Thoracic aorta (tissue), 2 donors: Measurements from ENCODE around the gene MTM1. TPM values are rescaled to one million over a fixed set of nuclear protein-coding genes. Genes with fewer than 3 reads are reported as not detected.

Experiments used
- ATAC-seq: fragments of 150-250 bp; one replicate; pipeline ENCODE4 v1.8.0; 2017; ENCODE audit warnings: low read depth; ENCODE audit not compliant: insufficient number of reproducible peaks, low FRiP score
- DNase-seq: peaks from one replicate; pipeline ENCODE4 v3.0.0-alpha.2; 2020; ENCODE audit warnings: low spot score
- H3K27ac ChIP-seq, 2 donors: fragments of 200-600 bp; sonication (generic); 1 replicate in 1 of 2; 2 replicates in 1 of 2; pipeline ENCODE4 v1.5.1; 2016; ENCODE audit warnings: mild to moderate bottlenecking in 2 of 2, moderate library complexity in 2 of 2
- H3K27me3 ChIP-seq: fragments of 200-600 bp; sonication (generic); replicated peaks from 2 replicates; pipeline ENCODE4 v1.6.0; 2016; ENCODE audit warnings: mild to moderate bottlenecking; ENCODE audit not compliant: insufficient read depth
- H3K36me3 ChIP-seq: fragments of 200-600 bp; sonication (generic); one replicate; pipeline ENCODE4 v1.5.1; 2016
- H3K4me1 ChIP-seq, 2 donors: fragments of 200-600 bp; sonication (generic); 1 replicate in 1 of 2; 2 replicates in 1 of 2; pipeline versions ENCODE4 v1.5.1 to v1.6.0; 2016; ENCODE audit warnings: low read depth in 2 of 2, mild to moderate bottlenecking in 1 of 2; ENCODE audit not compliant: control insufficient read depth in 1 of 2
- H3K4me3 ChIP-seq: fragments of 200-600 bp; sonication (generic); 2 replicates; pipeline ENCODE4 v1.5.1; 2016; ENCODE audit warnings: mild to moderate bottlenecking
- H3K9me3 ChIP-seq: fragments of 200-600 bp; sonication (generic); 2 replicates; pipeline ENCODE4 v1.5.1; 2016
- CTCF ChIP-seq: fragments of 200-600 bp; sonication (generic); IDR thresholded peaks from one replicate; pipeline ENCODE4 v1.5.1; 2019; ENCODE audit warnings: antibody characterized with exemption
- total RNA-seq, 2 donors: library from RNA; depleted of rRNA; stranded (reverse); fragments of >200 nt; gene quantifications; one replicate each; pipeline versions ENCODE4 v1.1.0 to v1.2.3, GENCODE V29; 2016

MTM1 gene
- total RNA-seq, 2 donors from 2014 or later, result 18.8 to 21.4 TPM

DNA sequence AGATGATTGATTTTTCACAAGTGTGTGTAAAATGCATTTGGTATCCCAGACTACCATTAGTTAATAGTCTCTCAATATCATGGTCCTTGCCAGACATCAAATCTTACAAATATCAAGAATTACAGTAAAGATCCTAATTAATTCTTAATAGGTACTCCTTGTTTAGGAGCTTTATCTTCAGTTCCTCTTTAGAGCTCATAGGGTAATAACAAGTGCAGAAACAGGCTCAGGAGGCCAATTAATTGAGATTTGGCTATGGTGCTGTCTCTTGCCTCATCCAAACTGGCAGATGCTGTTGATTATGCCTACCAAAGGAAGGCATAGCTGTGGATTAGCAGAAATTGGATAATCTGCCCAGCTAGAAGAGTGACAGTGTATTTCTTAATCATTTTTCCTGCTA, 131.7 kb downstream of the MTM1 start:
- ATAC-seq, result no peak
- no peak overlapping the region for H3K4me3 ChIP-seq
- H3K27ac ChIP-seq, result no peak overlapping the region
- no peaks in the 10 kb centered on the region for H3K9me3 ChIP-seq
- DNase-seq, result no peak
- H3K27me3 ChIP-seq, result no peaks in the 10 kb centered on the region
- H3K4me1 ChIP-seq, result peaks cover 0 to 23% of the 10 kb centered on the region in 2 donors
- TF ChIP-seq CTCF, result no peak
- no peaks in the 10 kb centered on the region for H3K36me3 ChIP-seq

DNA sequence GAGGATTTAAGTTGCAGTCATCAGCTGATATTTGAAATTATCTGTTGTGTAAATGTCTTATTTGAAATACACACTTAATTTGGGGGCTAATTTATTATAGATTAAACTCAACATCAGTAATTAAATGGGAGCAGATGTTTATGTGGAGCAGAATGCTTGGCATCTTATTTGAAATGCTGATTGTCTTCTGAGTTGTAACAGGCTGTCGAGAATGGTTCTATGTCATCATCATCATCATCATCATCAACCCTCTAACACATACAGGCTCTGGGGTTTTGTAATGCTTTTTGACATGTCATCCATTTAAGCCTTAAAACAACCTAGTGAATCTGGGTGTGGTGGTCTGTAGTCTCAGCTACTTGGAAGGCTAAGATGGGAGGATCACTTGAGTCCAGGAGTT, 133.0 kb downstream of the MTM1 start:
- no peak for ATAC-seq
- H3K4me1 ChIP-seq, result peaks cover 0 to 21% of the 10 kb centered on the region in 2 donors

DNA sequence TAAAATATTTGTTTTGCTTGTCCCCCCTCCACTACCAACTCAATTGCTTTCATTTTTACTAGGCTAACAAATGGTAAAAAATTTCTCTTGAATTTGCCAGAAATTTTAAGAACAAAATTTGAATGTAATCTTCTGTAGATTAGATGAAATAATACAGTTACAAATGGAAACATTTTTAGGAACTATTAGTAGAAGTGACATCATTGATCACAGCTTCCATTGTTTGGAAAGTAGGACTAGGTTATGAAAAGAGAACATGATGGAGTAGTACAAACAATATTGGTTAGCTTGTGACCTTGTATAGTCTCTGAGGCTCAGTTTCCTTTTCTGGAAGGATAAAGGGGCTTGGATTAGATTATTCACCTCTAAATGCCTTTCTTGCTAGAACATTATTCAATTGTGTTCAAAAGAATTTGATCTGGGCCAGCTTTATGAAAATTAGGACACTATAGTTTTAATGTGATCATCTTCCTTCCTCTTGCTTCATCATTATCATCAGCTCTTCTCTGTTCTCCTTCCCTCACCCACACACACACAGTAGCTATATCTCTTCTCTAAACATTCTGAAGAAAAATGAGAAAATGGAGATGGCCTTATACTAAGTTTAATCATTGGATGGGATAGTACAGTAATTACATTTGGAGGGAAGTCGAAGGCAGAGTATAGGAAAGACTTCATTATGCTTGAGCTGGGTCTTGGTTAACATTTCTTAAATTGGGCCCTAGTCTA, 134.7 kb downstream of the MTM1 start:
- H3K4me1 ChIP-seq, result peaks cover 0 to 21% of the 10 kb centered on the region in 2 donors
- TF ChIP-seq CTCF, result no peak
- DNase-seq (no peak), ATAC-seq (no peak)
- no peaks in the 10 kb centered on the region for H3K9me3 ChIP-seq
- peak overlapping the region; percentile 81 to 85 for H3K27ac ChIP-seq
- H3K36me3 ChIP-seq, result no peaks in the 10 kb centered on the region
- H3K27me3 ChIP-seq, result no peaks in the 10 kb centered on the region
- H3K4me3 ChIP-seq, result no peak overlapping the region

More for the DNA sequence above, 133.0 kb downstream of the MTM1 start:
- TF ChIP-seq CTCF, result no peak
- Histone ChIP-seq H3K4me3 (no peak overlapping the region), H3K9me3 (no peaks in the 10 kb centered on the region), H3K27me3 (no peaks in the 10 kb centered on the region), H3K27ac (no peak overlapping the region), H3K36me3 (no peaks in the 10 kb centered on the region)
- no peak for DNase-seq

DNA sequence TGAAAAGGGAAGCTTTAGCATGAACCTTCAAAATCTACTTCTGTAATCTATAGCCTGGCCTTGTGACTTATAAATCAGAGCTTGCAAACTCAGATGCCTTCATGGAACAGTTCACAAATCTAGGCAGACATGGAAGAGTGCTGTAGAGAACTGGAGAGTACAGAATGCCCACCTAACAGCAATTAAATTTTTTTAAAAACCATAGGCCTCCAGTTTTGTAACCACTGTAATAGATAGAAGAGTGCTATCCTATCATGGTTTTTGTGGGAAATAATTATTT, 135.2 kb downstream of the MTM1 start:
- peak overlapping the region; percentile 81 to 85 for H3K27ac ChIP-seq
- no peak overlapping the region for H3K4me3 ChIP-seq
- DNase-seq (no peak), ATAC-seq (no peak)
- no peaks in the 10 kb centered on the region for H3K36me3 ChIP-seq
- no peaks in the 10 kb centered on the region for H3K9me3 ChIP-seq
- H3K4me1 ChIP-seq, result peaks cover 0 to 21% of the 10 kb centered on the region in 2 donors
- no peak for TF ChIP-seq CTCF
- H3K27me3 ChIP-seq, result no peaks in the 10 kb centered on the region

GRCh38 chrX:150704030-150704613, 135.7 kb downstream of the MTM1 start:
- no peaks in the 10 kb centered on the region for H3K27me3 ChIP-seq
- peak; percentile 79 for ATAC-seq
- DNase-seq, result no peak
- H3K36me3 ChIP-seq, result peaks cover 2% of the 10 kb centered on the region
- H3K4me1 ChIP-seq, result peaks cover 0 to 21% of the 10 kb centered on the region in 2 donors
- H3K4me3 ChIP-seq, result no peak overlapping the region
- H3K9me3 ChIP-seq, result no peaks in the 10 kb centered on the region
- H3K27ac ChIP-seq, result peak overlapping the region; percentile 81 to 85
- no peak for TF ChIP-seq CTCF
